T-helper 1 cell (primary cell): ENCODE data around the gene ITGA1.
A peak's percentile ranks its signal among the peaks of the same experiment; 100 is the strongest.

ENCODE experiments used
- DNase-seq, 5 donors: peaks; one replicate each; pipeline ENCODE4 v3.0.0-alpha.2; 2012 to 2020
- total RNA-seq, 4 donors: gene quantifications; one replicate each; lab custom pipeline; 2026; lab: John Stamatoyannopoulos, UW

ITGA1 gene
- 6.8 to 26.0 (median 20.4) reads per million in 4 donors for total RNA-seq

DNA sequence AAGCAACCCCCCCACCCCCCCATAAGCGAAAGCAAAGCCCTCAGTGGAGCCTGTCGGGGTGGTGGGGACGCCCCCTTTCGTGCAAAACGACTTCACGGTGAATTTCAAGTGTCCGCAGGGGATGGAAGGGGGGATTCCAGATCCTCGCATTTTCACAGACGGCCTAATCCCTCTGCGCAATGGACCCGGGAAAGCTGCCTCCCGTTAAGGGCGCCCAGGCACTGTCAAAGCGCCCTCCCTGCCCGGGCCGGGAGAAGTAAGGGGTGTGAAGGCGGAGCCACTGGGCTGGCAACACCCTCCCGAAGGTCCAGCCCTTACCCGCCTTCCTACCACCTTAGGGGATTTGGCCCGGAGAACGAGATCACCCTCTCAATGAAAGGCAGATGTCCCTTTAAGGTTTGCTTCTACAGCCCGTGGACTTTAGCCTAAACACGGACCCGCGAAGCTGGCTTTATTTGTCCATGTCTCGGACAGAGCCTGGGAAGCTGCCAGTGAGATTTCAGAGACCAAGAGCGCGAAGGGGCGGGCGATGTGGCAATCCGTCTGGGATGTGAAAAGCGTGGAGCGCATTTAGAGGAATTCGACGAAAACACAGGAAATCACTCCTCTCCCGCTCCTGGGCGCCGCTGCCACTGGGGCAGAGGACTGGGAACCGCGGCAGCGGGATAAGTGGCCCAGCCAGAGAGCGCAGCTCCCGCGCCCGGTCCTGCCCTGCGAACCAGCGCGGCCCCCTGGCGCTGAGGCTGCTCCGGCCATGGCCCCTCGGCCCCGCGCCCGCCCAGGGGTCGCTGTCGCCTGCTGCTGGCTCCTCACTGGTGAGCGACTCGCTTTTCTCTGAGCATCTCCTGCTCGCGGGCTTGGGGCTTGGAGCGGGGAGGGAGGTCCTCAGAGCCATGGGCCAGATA, at the start of gene ITGA1, which contains the start of gene PELO:
TSS of gene ITGA1 (plus strand) at position 317 of the 905 bp plus-strand sequence. CDS start at position 755, 438 bp downstream.
TSS of gene PELO (plus strand) at position 317 of the 905 bp plus-strand sequence. CDS start 12,479 bp downstream, outside the sequence.
- peak; percentile 21 to 34 (median 30) for DNase-seq

DNA sequence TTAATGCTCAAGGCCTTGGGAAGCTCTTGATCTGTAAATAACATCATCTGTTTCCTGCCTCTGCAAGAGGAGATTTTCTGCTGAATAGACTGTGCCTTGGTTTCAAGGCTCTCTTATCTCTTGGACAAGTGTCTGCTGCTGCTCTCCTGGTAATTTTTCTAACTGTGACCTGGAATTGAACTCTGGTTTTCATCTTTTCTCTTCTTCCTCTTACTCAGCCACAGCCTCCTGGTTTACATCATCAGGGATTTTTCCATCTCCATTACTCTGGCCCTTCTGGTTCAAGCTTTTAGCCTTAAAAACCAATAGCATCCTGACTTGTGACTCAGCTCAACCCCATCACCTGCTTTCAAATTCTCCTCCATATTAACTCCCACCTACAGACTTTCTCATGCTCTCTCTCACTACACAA, 49.6 kb upstream of the ITGA1 start:
- no peak for DNase-seq

DNA sequence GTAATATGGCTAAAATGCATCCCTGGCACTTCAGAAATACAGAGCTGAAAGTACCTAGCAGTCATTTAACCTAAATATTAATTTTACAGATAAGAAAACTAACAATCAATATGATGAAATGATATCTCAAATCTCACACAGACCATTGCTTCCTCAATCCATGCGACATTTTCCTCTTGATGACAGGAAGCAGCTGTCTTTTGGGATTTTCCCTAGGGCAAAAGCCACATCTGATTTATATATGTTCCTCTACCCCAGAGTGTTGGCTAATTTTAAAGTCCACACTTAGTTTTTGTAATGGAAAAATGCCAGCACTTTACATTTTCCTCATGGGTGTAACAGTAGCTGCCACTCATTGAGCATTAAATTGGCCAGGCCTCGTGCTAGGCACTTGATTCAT, 47.7 kb upstream of the ITGA1 start:
- DNase-seq, result no peak

DNA sequence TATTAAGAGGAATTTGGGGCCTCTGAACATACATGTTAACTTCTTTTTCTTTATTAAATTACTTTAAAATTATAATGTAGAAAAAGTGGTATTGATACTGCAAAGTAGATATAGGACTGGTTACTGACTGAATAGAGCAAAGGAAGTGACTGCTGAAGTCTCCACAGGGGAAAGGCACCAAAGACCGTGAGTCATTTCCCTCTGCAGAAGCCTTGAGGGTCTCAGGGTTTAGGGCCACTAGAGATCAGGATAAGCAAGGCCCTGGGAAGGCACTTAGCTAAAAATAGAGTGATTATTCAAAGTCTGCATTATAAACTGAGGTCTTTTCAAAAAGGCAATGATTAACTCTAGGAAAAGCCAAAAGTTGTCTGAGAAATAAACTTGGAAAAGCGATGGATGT, 44.7 kb upstream of the ITGA1 start:
- DNase-seq, result peak in 1 of 5 donors; percentile 22

DNA sequence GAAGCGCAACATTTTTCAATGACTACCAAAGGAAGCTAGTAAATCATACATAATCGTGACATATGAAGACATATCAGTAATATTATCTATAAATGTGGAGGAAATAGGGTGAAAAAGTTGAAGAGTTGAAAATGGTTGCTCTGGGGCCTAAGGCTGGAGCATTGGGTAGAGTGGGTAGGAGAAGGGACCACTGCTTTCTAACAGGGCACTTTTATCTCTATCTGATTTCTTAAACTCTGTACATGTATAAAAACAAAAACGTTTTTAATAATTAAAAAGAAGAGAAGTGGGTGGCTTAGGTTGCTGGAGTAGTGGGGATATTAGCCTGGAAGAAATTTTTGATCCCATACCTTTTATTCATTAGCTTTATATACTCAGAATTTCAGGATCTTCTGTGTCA, 44.2 kb upstream of the ITGA1 start:
- no peak for DNase-seq

DNA sequence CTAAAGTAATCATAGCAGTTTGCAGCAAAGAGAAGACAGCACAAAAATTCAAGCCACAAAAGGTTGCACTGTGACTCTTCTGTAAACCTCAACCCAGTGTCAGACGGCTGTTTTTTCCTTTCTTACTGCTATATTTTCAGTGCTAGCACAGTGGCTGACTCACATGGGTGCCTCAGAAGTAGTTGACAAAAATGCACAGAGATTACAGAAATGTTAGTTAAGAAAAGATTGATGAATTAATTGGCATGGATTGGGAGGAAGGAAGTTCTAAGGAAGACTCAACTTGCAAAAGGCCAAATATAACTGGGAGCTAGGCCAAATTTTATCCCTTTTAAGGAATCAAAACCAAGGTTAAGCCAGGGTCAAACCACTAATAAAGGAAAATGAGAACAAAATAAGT, 43.7 kb upstream of the ITGA1 start:
- peak in 4 of 5 donors; percentile 3 to 87 (median 10) for DNase-seq

DNA sequence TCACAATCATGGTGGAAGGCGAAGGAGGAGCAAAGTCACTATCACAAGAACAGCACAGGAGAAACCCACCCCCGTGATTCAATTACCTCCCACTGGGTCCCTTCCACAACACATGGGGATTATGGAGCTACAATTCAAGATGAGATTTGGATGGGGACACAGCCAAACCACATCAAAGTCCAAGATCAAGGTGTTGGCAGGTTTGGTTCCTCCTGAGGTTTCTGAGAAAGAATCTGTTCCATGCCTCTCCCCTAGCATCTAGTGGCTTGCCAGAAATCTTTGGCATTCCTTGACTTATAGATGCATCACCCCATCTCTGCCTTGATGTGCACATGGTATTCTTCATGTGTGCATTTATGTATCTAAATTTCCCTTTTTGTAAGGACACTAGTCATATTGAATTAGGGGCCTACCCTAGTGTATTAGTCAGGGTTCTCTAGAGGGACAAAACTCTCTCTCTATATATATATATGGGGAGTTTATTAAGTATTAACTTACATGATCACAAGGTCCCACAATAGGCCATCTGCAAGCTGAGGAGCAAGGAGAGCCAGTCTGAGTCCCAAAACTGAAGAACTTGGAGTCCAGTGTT, 42.8 kb upstream of the ITGA1 start:
- peak in 1 of 5 donors; percentile 1 for DNase-seq

DNA sequence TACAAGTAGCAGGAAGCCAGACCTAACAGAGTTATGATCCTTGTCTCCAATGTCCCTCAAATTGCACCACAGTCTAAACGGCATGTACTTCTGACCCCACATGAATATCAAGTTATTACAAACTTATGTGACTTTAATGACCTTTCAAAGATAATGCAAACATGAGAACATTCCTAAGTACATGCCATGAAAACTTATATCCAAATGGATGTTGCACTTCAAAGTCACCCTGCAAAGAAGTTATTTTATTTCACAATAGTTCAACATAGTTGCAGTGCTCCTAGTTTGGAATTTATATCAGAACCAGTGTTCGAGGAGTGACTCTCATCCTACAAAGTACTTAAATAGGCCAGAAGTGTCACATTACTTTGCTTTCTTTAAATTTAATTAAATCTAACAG, 41.2 kb upstream of the ITGA1 start:
- no peak for DNase-seq

DNA sequence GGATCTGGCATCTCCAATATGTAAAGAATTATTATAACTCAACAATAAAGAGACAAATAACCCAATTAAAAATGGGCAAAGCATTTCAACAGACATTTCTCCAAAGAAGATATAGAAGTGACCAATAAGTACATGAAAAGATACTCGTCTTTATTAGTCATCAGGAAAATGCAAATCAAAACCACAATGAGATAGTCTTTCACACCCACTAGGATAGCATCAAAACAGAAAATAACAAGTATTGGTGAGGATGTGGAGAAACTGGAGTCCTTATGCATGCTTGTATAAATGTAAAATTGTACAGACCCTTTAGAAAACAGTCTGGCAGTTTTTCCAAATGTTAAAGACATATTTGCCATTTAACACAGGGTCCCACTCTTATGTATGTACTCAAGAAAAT, 39.1 kb upstream of the ITGA1 start:
- peak in 1 of 5 donors; percentile 58 for DNase-seq

DNA sequence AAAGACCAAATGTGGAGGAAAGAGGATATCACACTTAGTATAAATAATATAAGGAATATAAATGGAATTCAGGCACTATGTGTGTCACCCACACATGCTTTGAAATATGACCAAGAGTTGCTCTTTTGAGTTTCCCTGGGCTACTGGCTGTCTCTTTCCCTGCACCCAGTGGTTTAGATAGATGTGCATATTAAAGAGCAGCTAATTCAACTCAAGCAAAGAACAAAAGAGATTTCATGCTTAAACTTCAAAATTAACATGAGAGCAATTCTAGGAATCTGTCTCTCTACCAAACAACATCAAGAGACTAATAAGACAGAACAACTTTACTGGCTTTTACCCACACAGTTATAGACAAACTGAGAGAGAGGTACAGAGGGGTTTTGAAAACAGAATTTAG, 38.0 kb upstream of the ITGA1 start:
- DNase-seq, result no peak

DNA sequence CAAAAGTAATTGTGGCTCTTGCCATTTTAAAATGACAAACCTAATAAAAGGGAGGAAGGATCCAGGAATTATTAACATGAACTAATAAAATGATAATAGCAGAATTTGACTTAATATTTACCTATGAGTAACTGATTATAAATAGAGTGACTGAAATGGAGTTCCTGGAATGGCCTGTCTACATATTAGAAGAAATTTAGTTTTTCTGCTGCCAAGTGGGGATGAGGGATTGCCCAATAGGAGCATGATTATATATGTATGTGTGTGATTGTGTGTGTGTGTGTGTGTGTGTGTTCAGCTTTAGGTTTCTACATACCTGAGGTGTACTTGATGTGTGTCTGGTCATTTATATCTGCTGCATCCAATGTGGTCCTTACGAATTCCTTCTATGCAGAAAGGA, 36.6 kb upstream of the ITGA1 start:
- no peak for DNase-seq

DNA sequence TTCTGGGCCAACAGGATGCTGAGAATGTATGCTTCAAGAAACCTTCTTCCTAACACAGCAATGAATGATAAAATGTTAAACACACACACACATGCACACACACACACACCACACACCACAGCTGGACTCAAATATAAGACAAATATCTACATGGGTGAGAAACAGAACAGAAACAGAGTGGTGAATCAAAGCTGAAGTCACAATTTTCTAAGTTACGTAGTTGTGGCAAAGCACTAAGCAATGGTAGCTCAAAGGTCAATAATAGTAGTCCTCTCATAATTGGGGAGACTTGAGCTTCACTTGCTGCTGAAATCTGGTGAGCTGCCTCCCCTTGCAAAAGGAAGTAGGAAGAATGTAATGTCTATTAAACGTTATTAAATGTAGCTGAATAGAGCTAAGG, 33.7 kb upstream of the ITGA1 start:
- DNase-seq, result no peak

DNA sequence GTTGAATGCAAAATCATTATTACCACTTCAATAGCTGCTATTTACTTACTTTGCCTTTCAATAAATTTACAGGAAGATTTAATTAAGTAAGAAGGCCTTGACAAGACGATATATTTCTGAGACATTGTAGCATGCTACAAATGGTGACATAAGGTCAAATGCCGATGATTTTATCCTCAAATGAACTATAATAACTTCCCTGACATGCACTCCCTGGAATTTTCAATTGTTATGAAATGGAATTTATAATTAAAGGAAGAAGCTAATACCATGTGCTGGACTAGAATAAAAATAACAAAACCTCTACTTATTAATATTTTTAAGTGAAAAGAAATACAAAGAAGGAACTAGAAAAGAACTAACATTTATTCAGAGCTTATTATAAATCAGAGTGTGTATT, 30.2 kb upstream of the ITGA1 start:
- no peak for DNase-seq

DNA sequence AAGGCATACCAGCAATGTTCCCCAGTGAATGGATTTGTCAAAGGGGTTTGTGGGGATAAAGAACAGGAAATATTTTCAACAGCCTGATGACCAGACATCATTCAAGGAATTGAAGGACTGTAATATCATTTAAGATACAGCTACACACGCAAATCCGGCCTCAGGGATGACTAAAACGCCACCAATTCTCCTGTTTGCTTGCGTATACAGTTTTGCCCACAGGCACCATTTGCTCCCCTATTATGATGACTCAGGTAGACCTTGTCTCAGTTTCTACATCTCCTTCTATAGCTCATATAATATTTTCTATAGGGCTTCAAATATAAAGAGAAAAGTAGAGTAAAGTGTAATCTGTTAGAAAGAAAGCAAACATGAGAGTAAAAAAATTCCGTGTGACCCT, 29.7 kb upstream of the ITGA1 start:
- DNase-seq, result no peak

DNA sequence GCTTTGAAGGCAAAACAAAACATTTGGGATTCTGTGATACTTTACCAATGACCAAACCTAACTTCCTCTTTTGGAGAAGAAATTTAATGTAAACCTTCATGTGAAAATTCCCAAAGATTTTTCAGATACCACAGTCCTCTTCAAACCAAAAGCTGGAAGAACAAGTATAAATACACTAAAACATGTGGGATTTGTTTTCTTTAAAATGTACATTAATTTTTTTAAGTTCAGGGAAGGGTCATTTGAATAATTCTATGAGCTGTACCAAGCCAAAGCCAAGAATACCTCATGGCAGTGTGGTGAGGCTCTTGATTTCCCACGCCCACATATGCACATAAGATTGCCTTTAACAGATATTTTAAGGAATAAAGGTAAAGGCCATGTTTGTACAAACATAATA, 28.4 kb upstream of the ITGA1 start:
- no peak for DNase-seq

DNA sequence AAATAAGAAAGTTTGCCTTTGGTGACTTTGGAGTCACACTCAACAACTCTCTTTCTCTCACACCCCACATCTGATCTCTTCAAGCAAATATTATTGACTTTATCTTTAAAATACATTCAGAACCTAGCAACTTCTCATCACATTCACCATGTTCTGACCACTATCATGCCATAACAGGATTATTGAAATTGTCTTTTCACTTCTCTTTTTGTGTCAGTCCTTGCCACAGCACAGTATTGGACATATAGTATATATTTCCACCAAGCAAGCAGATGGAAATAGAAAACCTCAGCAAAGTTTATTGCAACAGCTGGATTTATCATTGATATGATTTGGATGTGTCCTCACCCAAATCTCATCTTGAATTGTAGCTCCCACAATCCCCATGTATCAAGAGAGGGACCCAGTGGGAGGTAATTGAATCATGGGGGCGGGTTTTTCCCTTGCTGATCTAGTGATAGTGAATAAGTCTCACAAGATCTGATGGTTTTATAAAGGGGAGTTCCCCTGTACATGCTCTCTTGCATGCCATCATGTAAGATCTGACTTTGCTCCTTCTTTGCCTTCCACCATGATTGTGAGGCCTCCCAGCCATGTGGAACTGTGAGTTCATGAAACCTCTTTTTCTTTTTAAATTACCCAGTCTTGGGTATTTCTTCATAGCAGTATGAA, 26.9 kb upstream of the ITGA1 start:
- no peak for DNase-seq

DNA sequence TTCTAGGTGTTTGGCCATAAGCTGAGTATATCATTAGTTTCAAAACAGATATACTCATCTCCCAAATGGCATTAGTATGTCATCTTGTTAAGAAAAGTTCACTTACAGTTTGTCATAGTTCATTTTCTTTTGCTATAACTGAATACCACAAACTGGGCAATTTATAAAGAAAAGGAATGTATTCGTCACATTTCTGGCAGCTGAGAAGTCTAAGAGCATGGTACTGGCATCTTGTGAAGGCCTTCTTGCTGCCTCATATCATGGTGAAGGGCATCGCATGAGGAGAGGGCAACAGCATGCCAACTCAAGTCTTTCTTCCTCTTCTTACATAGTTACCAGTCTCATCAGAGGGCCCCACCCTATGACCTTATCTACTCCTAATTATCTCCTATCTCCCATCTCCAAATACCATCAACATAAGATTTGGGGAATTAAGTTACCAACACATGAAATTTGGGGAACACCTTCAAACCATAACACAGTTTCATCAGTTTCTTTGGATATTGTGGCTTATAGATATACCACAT, 20.4 kb upstream of the ITGA1 start:
- no peak for DNase-seq

DNA sequence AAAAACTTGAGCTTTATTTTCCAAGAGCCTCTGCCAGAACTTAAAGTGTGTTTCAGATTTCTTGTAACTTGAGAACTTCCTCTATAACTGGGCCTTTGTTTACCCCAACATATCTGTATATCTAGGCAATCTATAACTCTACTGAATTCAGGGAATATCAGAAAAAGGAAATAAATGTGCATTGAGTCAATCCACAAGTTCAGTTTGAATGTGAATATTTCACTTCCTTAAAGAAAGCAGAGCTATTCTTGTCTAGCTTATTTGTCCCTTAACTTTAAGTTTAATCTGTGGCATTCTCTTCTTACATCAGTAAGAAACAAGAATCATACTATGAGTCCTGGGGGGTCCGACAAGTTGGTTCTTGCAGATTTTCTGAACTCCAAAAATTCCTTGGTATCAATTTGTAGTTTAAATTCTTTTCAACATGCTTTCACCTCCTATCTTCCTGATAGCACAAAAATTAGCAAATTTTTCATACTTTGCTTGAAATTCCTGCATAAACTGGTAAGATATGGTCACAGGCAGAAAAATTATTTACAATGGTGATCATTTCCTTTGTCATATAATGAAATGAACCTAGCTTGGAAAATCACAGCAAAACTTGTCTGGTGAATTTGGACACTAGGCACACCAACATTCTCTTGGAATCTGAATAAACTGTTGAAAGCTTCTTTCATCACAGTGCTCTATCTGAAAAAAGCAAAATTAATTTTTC, 19.8 kb upstream of the ITGA1 start:
- DNase-seq, result no peak

DNA sequence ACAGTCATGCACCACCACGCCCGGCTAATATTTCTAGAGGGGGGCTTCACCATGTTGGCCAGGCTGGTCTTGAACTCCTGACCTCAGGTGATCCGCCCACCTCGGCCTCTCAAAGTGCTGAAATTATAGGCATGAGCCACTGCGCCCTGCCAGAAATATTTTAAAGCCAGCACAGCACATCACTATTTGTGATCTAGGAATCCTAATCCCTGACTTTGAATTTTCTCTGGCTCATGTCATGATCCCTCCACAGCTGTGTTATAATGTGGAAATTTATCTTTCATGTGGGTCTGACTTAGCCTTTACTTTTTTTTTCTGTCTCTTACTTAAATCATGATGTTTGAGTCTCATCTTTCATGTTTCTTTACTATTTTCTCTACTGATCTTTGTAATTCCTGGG, 18.7 kb upstream of the ITGA1 start:
- DNase-seq, result no peak

DNA sequence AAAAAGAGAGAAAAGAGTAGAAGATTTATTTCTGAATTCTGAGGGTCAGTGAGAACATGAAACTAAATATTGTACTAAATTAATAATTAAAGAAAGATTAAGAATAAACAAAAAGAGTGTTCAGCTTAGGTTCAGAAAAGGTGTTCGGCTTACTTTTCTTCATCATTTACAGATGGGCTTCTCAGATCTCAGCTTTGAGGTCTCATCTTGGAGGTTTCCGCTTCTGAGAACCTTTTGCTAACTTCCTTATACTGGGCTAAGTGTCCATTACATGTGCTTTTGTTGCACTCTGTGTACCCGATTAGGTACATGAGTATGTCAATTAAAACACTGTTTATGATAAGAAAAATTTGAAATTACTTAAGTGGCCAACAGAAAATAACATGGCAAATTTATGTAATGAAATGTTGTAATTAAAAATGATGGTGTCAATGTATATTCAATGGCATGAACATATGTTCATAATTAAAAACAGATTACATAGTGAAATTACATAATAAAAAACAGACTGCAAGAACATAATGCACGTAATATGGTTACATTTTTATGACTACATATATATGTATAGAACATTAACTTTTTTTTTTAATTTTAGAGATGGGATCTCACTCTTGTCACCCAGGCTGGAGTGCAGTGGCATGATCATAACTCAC, 17.3 kb upstream of the ITGA1 start:
- no peak for DNase-seq

DNA sequence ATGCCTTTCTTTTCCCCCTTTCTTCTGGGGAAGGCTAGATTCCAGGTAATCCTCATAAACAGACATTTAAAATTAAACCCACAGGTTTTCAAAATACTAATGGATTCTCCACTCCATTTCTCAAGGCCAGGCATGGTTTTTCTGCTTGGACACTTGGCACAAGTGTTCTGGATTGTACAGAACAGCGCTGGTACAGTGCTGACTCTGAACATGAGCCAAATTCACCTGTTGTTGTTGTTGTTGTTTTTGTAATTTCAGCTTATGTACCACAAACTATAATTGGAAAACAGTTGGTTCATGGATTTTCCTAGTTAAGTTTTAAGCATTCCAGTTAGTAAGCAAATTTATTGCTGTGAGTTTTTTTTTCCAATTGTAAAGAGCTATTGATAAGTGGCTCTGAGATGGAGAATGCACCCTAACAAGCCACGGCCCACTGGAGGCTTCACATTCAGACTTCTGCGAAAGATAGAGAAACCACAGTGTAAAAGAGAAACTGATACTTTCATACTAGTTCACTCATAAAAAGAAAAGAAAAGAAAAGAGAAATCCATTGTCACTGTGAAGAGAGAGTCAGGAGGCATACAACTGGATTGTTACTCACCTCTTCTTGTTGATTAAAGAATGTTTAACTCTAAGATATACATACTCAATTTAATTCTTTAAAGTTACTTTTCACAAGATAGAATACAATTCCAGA, 16.2 kb upstream of the ITGA1 start:
- peak in 1 of 5 donors; percentile 75 for DNase-seq
